NCI-H2227 (cell line): ENCODE results near the gene TPRA1.

ENCODE experiments used
- DNase-seq: peaks from one replicate; lab custom pipeline; 2025; ENCODE audit not compliant: unreplicated experiment; lab: John Stamatoyannopoulos, UW

The TPRA1 gene

GRCh38 chr3:127590593-127591465, at the start of gene TPRA1:
TSS of gene TPRA1 (minus strand) at chr3:127590733. CDS start at chr3:127580146, 10,587 bp downstream.
- peak; percentile 93 for DNase-seq

GRCh38 chr3:127640042-127640355, 49.5 kb upstream of the TPRA1 start:
- DNase-seq = no peak

- DNase-seq = no peak
Measured at GRCh38 chr3:127639173-127640041, 48.9 kb upstream of the TPRA1 start.

GRCh38 chr3:127637971-127638370, 47.4 kb upstream of the TPRA1 start:
- DNase-seq = no peak

GRCh38 chr3:127637546-127637945, 47.0 kb upstream of the TPRA1 start:
- peak; percentile 57 for DNase-seq

- DNase-seq = no peak
Measured at GRCh38 chr3:127634653-127635052, 44.1 kb upstream of the TPRA1 start.

- peak; percentile 3 for DNase-seq
Measured at GRCh38 chr3:127632035-127632820, 41.7 kb upstream of the TPRA1 start.

GRCh38 chr3:127630811-127631714, 40.5 kb upstream of the TPRA1 start:
- no peak for DNase-seq

- peak; percentile 21 for DNase-seq
Measured at GRCh38 chr3:127629467-127630403, 39.2 kb upstream of the TPRA1 start.

- DNase-seq = peak; percentile 80
Measured at GRCh38 chr3:127628788-127629466, 38.4 kb upstream of the TPRA1 start, which contains the start of gene PODXL2. TSS of gene PODXL2 (plus strand) at chr3:127629185. CDS start at chr3:127629220, 35 bp downstream.

- DNase-seq = no peak
Measured at GRCh38 chr3:127628426-127628787, 37.9 kb upstream of the TPRA1 start.

GRCh38 chr3:127625821-127626220, 35.3 kb upstream of the TPRA1 start:
- DNase-seq = no peak

- no peak for DNase-seq
Measured at GRCh38 chr3:127624063-127624462, 33.5 kb upstream of the TPRA1 start.

- no peak for DNase-seq
Measured at GRCh38 chr3:127622772-127623576, 32.4 kb upstream of the TPRA1 start.

- no peak for DNase-seq
Measured at GRCh38 chr3:127622031-127622430, 31.5 kb upstream of the TPRA1 start.

- no peak for DNase-seq
Measured at GRCh38 chr3:127620637-127621375, 30.3 kb upstream of the TPRA1 start.

- DNase-seq = no peak
Measured at GRCh38 chr3:127618891-127619290, 28.4 kb upstream of the TPRA1 start.
